HEK293T (cell line): ENCODE data around the gene RAMP3.

Experiments used
- ARNT ChIP-seq: fragments of 450-650 bp; IDR thresholded peaks from 2 replicates; pipeline ENCODE4 v1.6.1; 2017; ENCODE audit warnings: mild to moderate bottlenecking
- BHLHE40 ChIP-seq: fragments of 450-650 bp; IDR thresholded peaks from 2 replicates; pipeline ENCODE4 v1.6.1; 2016; ENCODE audit warnings: mild to moderate bottlenecking, moderate library complexity, borderline replicate concordance
- ELF4 ChIP-seq: fragments of 450-650 bp; IDR thresholded peaks from 2 replicates; pipeline ENCODE4 v1.6.1; 2017; ENCODE audit warnings: antibody characterized with exemption
- FOXA1 ChIP-seq: fragments of 450-650 bp; IDR thresholded peaks from 2 replicates; pipeline ENCODE4 v1.6.1; 2016; ENCODE audit warnings: mild to moderate bottlenecking
- FOXK2 ChIP-seq: fragments of 450-650 bp; IDR thresholded peaks from 2 replicates; pipeline ENCODE4 v1.6.1; 2016; ENCODE audit warnings: mild to moderate bottlenecking
- FOXM1 ChIP-seq: fragments of 450-650 bp; IDR thresholded peaks from 2 replicates; pipeline ENCODE4 v1.6.1; 2017; ENCODE audit warnings: mild to moderate bottlenecking, borderline replicate concordance
- HDGF ChIP-seq: fragments of 450-650 bp; IDR thresholded peaks from 2 replicates; pipeline ENCODE4 v1.6.1; 2017; ENCODE audit warnings: antibody characterized with exemption, borderline replicate concordance
- L3MBTL2 ChIP-seq: fragments of 450-650 bp; conservative IDR thresholded peaks from 2 replicates; pipeline ENCODE4 v1.6.1; 2016; ENCODE audit warnings: mild to moderate bottlenecking
- NFRKB ChIP-seq: fragments of 450-650 bp; IDR thresholded peaks from 2 replicates; pipeline ENCODE4 v1.6.1; 2016; ENCODE audit warnings: mild to moderate bottlenecking, moderate library complexity
- SP1 ChIP-seq: fragments of 450-650 bp; IDR thresholded peaks from 2 replicates; pipeline ENCODE4 v1.6.1; 2017
- SUZ12 ChIP-seq: fragments of 450-650 bp; IDR thresholded peaks from 2 replicates; pipeline ENCODE4 v1.6.1; 2016; ENCODE audit warnings: mild to moderate bottlenecking
- TARDBP ChIP-seq: fragments of 450-650 bp; IDR thresholded peaks from 2 replicates; pipeline ENCODE4 v1.6.1; 2016

- no peak for TF ChIP-seq HDGF
- TF ChIP-seq FOXA1, result no peak
- no peak for TF ChIP-seq ELF4
- TF ChIP-seq FOXM1, result no peak
- no peak for TF ChIP-seq TARDBP
- TF ChIP-seq SUZ12, result no peak
- TF ChIP-seq FOXK2, result no peak
- no peak for TF ChIP-seq BHLHE40
- no peak for TF ChIP-seq SP1
- no peak for TF ChIP-seq NFRKB
- no peak for TF ChIP-seq ARNT
- no peak for TF ChIP-seq L3MBTL2
Measured at GRCh38 chr7:45118292-45118691, 39.3 kb upstream of the RAMP3 start.
